OCI-LY3 (cell line): ENCODE measurements around the gene DENND1A.

Experiments
- CTCF ChIP-seq: fragments of 200-600, 300-600 bp; sonication (generic); IDR thresholded peaks from 2 replicates; pipeline ENCODE4 v1.5.1; 2014; ENCODE audit warnings: antibody characterized with exemption, low read length, low read depth
- EZH2phosphoT487 ChIP-seq: fragments of 200-600 bp; shearing (Covaris generic); IDR thresholded peaks from 2 replicates; pipeline ENCODE4 v1.6.1; 2018; ENCODE audit warnings: antibody characterized with exemption, mixed run types, low read depth

- TF ChIP-seq EZH2phosphoT487 (no peak), CTCF (no peak)
Observed at GRCh38 chr9:123337971-123338370, 592.0 kb downstream of the DENND1A start.
